Kidney (tissue), 14 donors: ENCODE data around the gene RIN2. TPM values are rescaled to one million over a fixed set of nuclear protein-coding genes. Genes with fewer than 3 reads are reported as not detected.
"Not testable (repeated sequence)": the region's sequence is repeated elsewhere in the genome, so short reads cannot be mapped to it uniquely, and the experiment has no call there.

ENCODE experiments used
- DNase-seq, 5 donors: peaks; one replicate each; pipeline ENCODE4 v3.0.0-alpha.2; 2013 to 2020
- FAIRE-seq: peaks from 2 replicates; lab custom pipeline; 2012; peaks lifted over from hg19 to GRCh38; lab: Jason Lieb, UNC
- H3K27ac ChIP-seq, 2 donors: one replicate each; pipeline ENCODE4 v1.7.0; 2013; ENCODE audit warnings: low read depth in 2 of 2, low read length in 2 of 2, inconsistent platforms in 1 of 2
- H3K27me3 ChIP-seq: one replicate; pipeline ENCODE4 v1.7.1; 2013; ENCODE audit warnings: low read length, inconsistent platforms; ENCODE audit not compliant: control insufficient read depth, insufficient read depth
- H3K36me3 ChIP-seq, 3 donors: one replicate each; pipeline versions ENCODE4 v1.7.0 to v1.7.1; 2013; ENCODE audit warnings: low read length in 3 of 3, control low read depth in 1 of 3, inconsistent platforms in 1 of 3; ENCODE audit not compliant: insufficient read depth in 3 of 3, control insufficient read depth in 2 of 3
- H3K4me1 ChIP-seq, 3 donors: one replicate each; pipeline versions ENCODE4 v1.7.0 to v1.7.1; 2013; ENCODE audit warnings: low read length in 3 of 3, inconsistent platforms in 1 of 3, low read depth in 1 of 3; ENCODE audit not compliant: control insufficient read depth in 2 of 3, insufficient read depth in 2 of 3
- H3K4me3 ChIP-seq, 3 donors: one replicate each; pipeline versions ENCODE4 v1.7.0 to v1.8.1; 2013; ENCODE audit warnings: low read length in 3 of 3, control low read depth in 1 of 3, inconsistent platforms in 1 of 3
- H3K9ac ChIP-seq, 3 donors: one replicate each; pipeline versions ENCODE4 v1.7.0 to v1.7.1; 2013; ENCODE audit warnings: low read length in 3 of 3, control low read depth in 1 of 3, inconsistent platforms in 1 of 3
- H3K9me3 ChIP-seq, 3 donors: one replicate each; pipeline versions ENCODE4 v1.7.0 to v1.7.1; 2013; ENCODE audit warnings: low read length in 3 of 3, control low read depth in 1 of 3, inconsistent platforms in 1 of 3; ENCODE audit not compliant: control insufficient read depth in 2 of 3, insufficient read depth in 1 of 3
- CTCF ChIP-seq: IDR thresholded peaks from 3 replicates; pipeline ENCODE4 v1.5.1; 2012; ENCODE audit warnings: mild to moderate bottlenecking, moderate library complexity, borderline replicate concordance; ENCODE audit not compliant: insufficient read depth; ENCODE audit errors: extremely low read depth
- intact Hi-C: fragments of 100-400 bp; cut with DNase I; formaldehyde crosslinking; loops from one replicate; pipeline ENCODE4 v1.11.1; 2022
- polyA plus RNA-seq: library from polyadenylated mRNA; stranded (reverse); fragments of 350-450 nt; fragmentation: Illumina TruSeq; extraction: RNeasy Lipid Tissue Mini Kit (QIAGEN cat#74804); gene quantifications from one replicate; pipeline ENCODE4 v1.2.3, GENCODE V29; 2014; ENCODE audit warnings: low read depth, low replicate concordance; ENCODE audit not compliant: insufficient read depth
- total RNA-seq: library from RNA; stranded (reverse); fragmentation: NEBNext Ultra II Directional; extraction: Animal tissue kit (Norgen Biotek cat#: 25700); gene quantifications from one replicate; pipeline ENCODE4 v1.2.1, GENCODE V29; 2021
- donor health status: control.
- donor health status: control.
- donor health status: control.
- donor health status: control.
- donor health status: control.
- donor health status: DM: yes; HTN: yes; CAD: no.
- donor health status: Normal renal cell carcinoma (clear cell type).

Gene RIN2
- total and polyA plus RNA-seq, 2 donors from 2014 or later: 20.2 to 109 TPM

- H3K27ac ChIP-seq: no peak overlapping the region
- no peak for FAIRE-seq
These were observed 7.9 kb upstream of the RIN2 start for GRCh38 chr20:19750101-19750606.

GRCh38 chr20:19750907-19751636 is 7.0 kb upstream of the RIN2 start:
- Histone ChIP-seq H3K36me3 (no peaks in the 10 kb centered on the region), H3K27ac (no peak overlapping the region), H3K9ac (no peak overlapping the region), H3K4me3 (no peak overlapping the region), H3K27me3 (no peaks in the 10 kb centered on the region), H3K9me3 (no peaks in the 10 kb centered on the region), H3K4me1 (no peaks in the 10 kb centered on the region)
- TF ChIP-seq CTCF: no peak
- intact Hi-C loops: no loop called here
- FAIRE-seq (no peak), DNase-seq (peak in 1 of 5 donors; percentile 7)

More at GRCh38 chr20:19750101-19750606, 7.9 kb upstream of the RIN2 start:
- Histone ChIP-seq H3K9me3 (no peaks in the 10 kb centered on the region), H3K9ac (no peak overlapping the region), H3K36me3 (no peaks in the 10 kb centered on the region), H3K4me3 (no peak overlapping the region), H3K27me3 (no peaks in the 10 kb centered on the region), H3K4me1 (no peaks in the 10 kb centered on the region)
- intact Hi-C loops: no loop called here
- peak in 1 of 5 donors; percentile 12 for DNase-seq
- no peak for TF ChIP-seq CTCF

- H3K4me1 ChIP-seq, H3K4me3 ChIP-seq, H3K36me3 ChIP-seq, H3K9ac ChIP-seq, H3K27ac ChIP-seq, FAIRE-seq, H3K9me3 ChIP-seq, H3K27me3 ChIP-seq, intact Hi-C loops: not testable (repeated sequence)
- peak in 1 of 5 donors; percentile 2 for DNase-seq
These were observed 3.9 kb upstream of the RIN2 start for GRCh38 chr20:19754201-19754600.

GRCh38 chr20:19756761-19757486 is 1.1 kb upstream of the RIN2 start:
- Histone ChIP-seq H3K4me1 (peaks cover 0 to 15% (median 13%) of the 10 kb centered on the region in 3 donors), H3K9ac (peak overlapping the region; percentile 30 to 95 (median 74)), H3K27ac (peak overlapping the region; percentile 95 to 98), H3K27me3 (no peaks in the 10 kb centered on the region), H3K36me3 (no peaks in the 10 kb centered on the region), H3K4me3 (peak overlapping the region; percentile 67 to 89 (median 72)), H3K9me3 (no peaks in the 10 kb centered on the region)
- TF ChIP-seq CTCF: no peak
- intact Hi-C loops: no loop called here
- FAIRE-seq (no peak), DNase-seq (peak in 2 of 5 donors; percentile 58 to 61)
